ENCODE measurements around the gene TRPT1. TPM values are rescaled to one million over a fixed set of nuclear protein-coding genes. Genes with fewer than 3 reads are reported as not detected.
A peak's percentile ranks its signal among the peaks of the same experiment; 100 is the strongest.

Gene TRPT1
- total RNA-seq (2021), result 52.3 to 58.8 TPM (median 53.2 TPM) in 3 replicates
- percentile 67 among the genes with signal in this experiment for Bru-seq, nascent RNA
- long read RNA-seq, experiment 1, transcript TRPT1-201 (8 exons, 962 nt), result major isoform, 27 of 66 reads
- long read RNA-seq, experiment 1, transcript TRPT1-203 (7 exons, 865 nt), result minor isoform, 7 of 66 reads
- long read RNA-seq, experiment 1, partial matches to known transcripts, result 4 of 66 reads
- long read RNA-seq, experiment 1, other reads (novel, unspliced or antisense), result 27 of 66 reads
- long read RNA-seq, experiment 2, transcript TRPT1-203 (7 exons, 865 nt), result minor isoform, 6 of 74 reads
- long read RNA-seq, experiment 2, transcript TRPT1-201 (8 exons, 962 nt), result major isoform, 19 of 74 reads
- long read RNA-seq, experiment 2, partial matches to known transcripts, result 7 of 74 reads
- long read RNA-seq, experiment 2, other reads (novel, unspliced or antisense), result 40 of 74 reads
- long read RNA-seq, experiment 3, transcript TRPT1-201 (8 exons, 962 nt), result major isoform, 10 of 26 reads
- long read RNA-seq, experiment 3, partial matches to known transcripts, result 1 of 26 reads
- long read RNA-seq, experiment 3, other reads (novel, unspliced or antisense), result 13 of 26 reads

GRCh38 chr11:64225608-64226506, at the start of gene TRPT1, which contains the start of gene NUDT22:
TRPT1 (minus strand) TSS chr11:64226186; CDS start chr11:64225860, 326 bp downstream.
NUDT22 (plus strand) TSS chr11:64226274; CDS start chr11:64226653, 379 bp downstream.
- peak within 1 kb of the TSS; percentile 84 for H3K27ac Mint-ChIP-seq
- CTCF ChIA-PET, result interaction anchor here (0.5 to 3.8 kb wide), 21 partner anchors 9 to 1364 kb away, joined by 3 to 27 read pairs (median 4); partner anchors contain the start of genes ESRRA, FERMT3, MACROD1 and PLCB3

More at GRCh38 chr11:64225608-64226506, at the start of gene TRPT1, which contains the start of gene NUDT22:
- DNase-seq (ENCODE audit: low spot score) (peak; percentile 89), ATAC-seq (peak; percentile 54)
- H3K9me3 Mint-ChIP-seq, result no peaks in the 10 kb centered on the region
- no peaks in the 10 kb centered on the region for H3K36me3 Mint-ChIP-seq
- POLR2A ChIA-PET, result interaction anchor here (0.6 to 1.9 kb wide), 8 partner anchors 19 to 308 kb away, joined by 3 to 13 read pairs (median 3); partner anchors contain the start of genes FERMT3, PLCB3, PPP1R14B and RCOR2
- H3K4me3 Mint-ChIP-seq, result peak within 1 kb of the TSS; percentile 81
- H3K4me1 Mint-ChIP-seq, result peaks cover 24% of the 10 kb centered on the region
- H3K27me3 Mint-ChIP-seq (ENCODE audit: low read depth), result no peaks in the 10 kb centered on the region
- TF ChIP-seq FOXP1 (CRISPR knock-in tag; IDR thresholded peaks at IDR 0.05; ENCODE audit: borderline replicate concordance) (0 out of 2 replicates have a peak, but pooled peaks have one; percentile 28), ESRRA (CRISPR knock-in tag; IDR thresholded peaks at IDR 0.05; ENCODE audit: borderline replicate concordance) (peak; percentile 77; the same call in 1 of the 2 replicates), ZNF263 (CRISPR knock-in tag; IDR thresholded peaks at IDR 0.05; ENCODE audit: low read depth) (0 out of 2 replicates have a peak, but pooled peaks have one; percentile 9), FOXP4 (CRISPR knock-in tag; IDR thresholded peaks at IDR 0.05) (0 out of 2 replicates have a peak, but pooled peaks have one; percentile 29), GABPB1 (CRISPR knock-in tag; IDR thresholded peaks at IDR 0.05) (peak; percentile 72), CREM (CRISPR knock-in tag; IDR thresholded peaks at IDR 0.05) (peak; percentile 60; the same call in 1 of the 2 replicates), TEAD1 (CRISPR knock-in tag; IDR thresholded peaks at IDR 0.05) (peak; percentile 14; the same call in 1 of the 2 replicates), CBFB (CRISPR knock-in tag; IDR thresholded peaks at IDR 0.05; ENCODE audit: low read depth) (no peak), MAX (CRISPR knock-in tag; IDR thresholded peaks at IDR 0.05) (no peak; the same call in 1 of the 2 replicates), E2F5 (CRISPR knock-in tag; IDR thresholded peaks at IDR 0.05) (peak; percentile 65; the same call in 1 of the 2 replicates), SOX15 (CRISPR knock-in tag; IDR thresholded peaks at IDR 0.05) (no peak), ETV6 (CRISPR knock-in tag; IDR thresholded peaks at IDR 0.05) (peak; percentile 91), HMGXB4 (CRISPR knock-in tag; IDR thresholded peaks at IDR 0.05) (peak; percentile 78), ZNF317 (CRISPR knock-in tag; IDR thresholded peaks at IDR 0.05; ENCODE audit: borderline replicate concordance, low read depth) (0 out of 2 replicates have a peak, but pooled peaks have one; percentile 8), FOXK1 (CRISPR knock-in tag; IDR thresholded peaks at IDR 0.05) (peak; percentile 55; the same call in 1 of the 2 replicates), ZNF512 (CRISPR knock-in tag; IDR thresholded peaks at IDR 0.05; ENCODE audit: borderline replicate concordance) (no peak), KAT7 (CRISPR knock-in tag; IDR thresholded peaks at IDR 0.05; ENCODE audit: borderline replicate concordance) (0 out of 2 replicates have a peak, but pooled peaks have one; percentile 50), NFYB (CRISPR knock-in tag; conservative IDR thresholded peaks at IDR 0.05; ENCODE audit: low read depth) (peak; percentile 55; the same call in 1 of the 2 replicates), RELA (CRISPR knock-in tag; IDR thresholded peaks at IDR 0.05; ENCODE audit: borderline replicate concordance) (no peak), SP1 (CRISPR knock-in tag; conservative IDR thresholded peaks at IDR 0.05) (0 out of 2 replicates have a peak, but pooled peaks have one; percentile 76), IRF2 (CRISPR knock-in tag; IDR thresholded peaks at IDR 0.05; ENCODE audit: borderline replicate concordance, low read depth) (no peak)
